NB4 (cell line): ENCODE results near the gene BPIFB6.
"Not testable (repeated sequence)": the region's sequence is repeated elsewhere in the genome, so short reads cannot be mapped to it uniquely, and the experiment has no call there.

Source experiments
- DNase-seq: peaks from one replicate; pipeline ENCODE4 v3.0.0; 2010; ENCODE audit warnings: low read depth
- H3K4me3 ChIP-seq: one replicate; pipeline ENCODE4 v1.5.1; 2011; ENCODE audit warnings: mild to moderate bottlenecking, low read depth, low read length, moderate library complexity
- MYC ChIP-seq: IDR thresholded peaks from 2 replicates; pipeline ENCODE4 v1.6.1; 2011; ENCODE audit warnings: low read depth, low read length
- POLR2A ChIP-seq: IDR thresholded peaks from 2 replicates; pipeline ENCODE4 v1.6.1; 2011; ENCODE audit warnings: mild to moderate bottlenecking; ENCODE audit not compliant: insufficient read length; ENCODE audit errors: extremely low read depth
- TF ChIP-seq, protein P1 (sequence below): IDR thresholded peaks from one replicate; pipeline ENCODE4 v1.5.1; 2012; ENCODE audit warnings: low read depth, low read length
- TF ChIP-seq, protein P2 (sequence below): IDR thresholded peaks from 2 replicates; pipeline ENCODE4 v1.6.1; 2011; ENCODE audit warnings: low read depth, low read length

Gene BPIFB6

DNA sequence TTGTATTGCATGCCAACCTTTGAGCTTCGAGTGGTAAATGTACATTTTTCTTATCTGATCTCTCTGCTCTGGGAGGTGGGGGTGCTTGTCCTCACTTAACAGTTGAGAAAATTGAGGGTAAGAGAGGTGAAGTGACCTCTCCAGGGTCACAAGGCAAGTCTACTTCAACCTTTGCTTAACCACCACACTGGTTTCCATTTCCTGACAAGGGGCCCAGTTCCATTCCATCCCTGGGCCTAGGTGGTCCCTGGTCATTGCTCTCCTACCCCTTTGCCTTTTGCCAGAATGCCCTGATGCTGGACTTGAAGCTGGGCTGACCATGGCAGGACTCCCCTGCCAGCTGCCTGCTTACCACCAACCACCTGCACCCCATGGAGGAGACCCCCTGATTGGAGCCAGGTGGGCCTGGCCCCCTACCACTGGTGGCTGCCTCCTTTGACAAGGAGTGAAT, 12.3 kb downstream of the BPIFB6 start:
- H3K4me3 ChIP-seq, result no peak overlapping the region
- no peak for DNase-seq
- TF ChIP-seq, protein P1, sequence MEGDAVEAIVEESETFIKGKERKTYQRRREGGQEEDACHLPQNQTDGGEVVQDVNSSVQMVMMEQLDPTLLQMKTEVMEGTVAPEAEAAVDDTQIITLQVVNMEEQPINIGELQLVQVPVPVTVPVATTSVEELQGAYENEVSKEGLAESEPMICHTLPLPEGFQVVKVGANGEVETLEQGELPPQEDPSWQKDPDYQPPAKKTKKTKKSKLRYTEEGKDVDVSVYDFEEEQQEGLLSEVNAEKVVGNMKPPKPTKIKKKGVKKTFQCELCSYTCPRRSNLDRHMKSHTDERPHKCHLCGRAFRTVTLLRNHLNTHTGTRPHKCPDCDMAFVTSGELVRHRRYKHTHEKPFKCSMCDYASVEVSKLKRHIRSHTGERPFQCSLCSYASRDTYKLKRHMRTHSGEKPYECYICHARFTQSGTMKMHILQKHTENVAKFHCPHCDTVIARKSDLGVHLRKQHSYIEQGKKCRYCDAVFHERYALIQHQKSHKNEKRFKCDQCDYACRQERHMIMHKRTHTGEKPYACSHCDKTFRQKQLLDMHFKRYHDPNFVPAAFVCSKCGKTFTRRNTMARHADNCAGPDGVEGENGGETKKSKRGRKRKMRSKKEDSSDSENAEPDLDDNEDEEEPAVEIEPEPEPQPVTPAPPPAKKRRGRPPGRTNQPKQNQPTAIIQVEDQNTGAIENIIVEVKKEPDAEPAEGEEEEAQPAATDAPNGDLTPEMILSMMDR, result no peak
- TF ChIP-seq POLR2A, result no peak
- TF ChIP-seq, protein P2, sequence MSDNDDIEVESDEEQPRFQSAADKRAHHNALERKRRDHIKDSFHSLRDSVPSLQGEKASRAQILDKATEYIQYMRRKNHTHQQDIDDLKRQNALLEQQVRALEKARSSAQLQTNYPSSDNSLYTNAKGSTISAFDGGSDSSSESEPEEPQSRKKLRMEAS, result no peak
- no peak for TF ChIP-seq MYC

DNA sequence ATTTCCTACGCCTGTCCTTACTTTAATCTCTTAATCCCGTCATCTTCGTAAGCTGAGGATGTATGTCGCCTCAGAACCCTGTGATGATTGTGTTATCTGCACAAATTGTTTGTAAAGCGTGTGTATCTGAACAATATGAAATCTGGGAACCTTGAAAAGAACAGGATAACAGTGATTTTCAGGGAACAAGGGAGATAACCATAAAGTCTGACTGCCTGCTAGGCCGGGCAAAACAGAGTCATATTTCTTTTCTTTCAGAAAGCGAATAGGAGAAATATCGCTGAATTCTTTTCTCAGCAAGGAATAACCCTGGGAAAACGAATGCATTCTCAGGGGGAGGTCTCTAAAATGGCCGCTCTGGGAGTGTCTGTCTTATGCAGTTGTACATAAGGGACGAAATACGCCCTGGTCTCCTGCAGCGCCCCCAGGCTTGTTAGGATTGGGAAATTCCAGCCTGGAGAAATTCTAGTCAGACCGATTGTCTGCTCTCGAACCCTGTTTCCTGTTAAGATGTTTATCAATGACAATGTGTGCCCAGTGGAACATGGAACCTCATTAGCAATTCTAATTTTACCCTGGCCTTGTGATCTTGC, 13.8 kb downstream of the BPIFB6 start:
- DNase-seq, H3K4me3 ChIP-seq: not testable (repeated sequence)

DNA sequence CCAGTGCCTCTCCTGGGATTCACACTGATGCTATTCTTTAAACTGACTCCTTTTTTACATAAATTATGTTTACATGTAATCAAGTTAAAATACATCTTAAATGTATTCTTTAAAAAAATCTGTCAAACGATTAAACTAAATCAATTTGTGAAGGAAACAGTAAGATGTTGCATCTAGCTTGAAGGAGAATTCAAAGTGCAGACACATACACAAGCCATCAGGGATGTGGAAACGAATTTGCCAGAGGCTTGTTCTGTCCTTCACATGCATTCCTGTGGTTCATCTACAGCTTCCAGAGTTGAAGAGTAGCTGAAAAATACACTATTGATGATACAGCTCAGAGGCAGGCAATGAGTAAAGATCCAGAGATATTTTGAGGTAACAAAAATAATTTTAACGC, 15.0 kb downstream of the BPIFB6 start:
- TF ChIP-seq, protein P1, result no peak
- TF ChIP-seq MYC (no peak), POLR2A (no peak)
- TF ChIP-seq, protein P2, result no peak
- DNase-seq, result no peak
- no peak overlapping the region for H3K4me3 ChIP-seq

DNA sequence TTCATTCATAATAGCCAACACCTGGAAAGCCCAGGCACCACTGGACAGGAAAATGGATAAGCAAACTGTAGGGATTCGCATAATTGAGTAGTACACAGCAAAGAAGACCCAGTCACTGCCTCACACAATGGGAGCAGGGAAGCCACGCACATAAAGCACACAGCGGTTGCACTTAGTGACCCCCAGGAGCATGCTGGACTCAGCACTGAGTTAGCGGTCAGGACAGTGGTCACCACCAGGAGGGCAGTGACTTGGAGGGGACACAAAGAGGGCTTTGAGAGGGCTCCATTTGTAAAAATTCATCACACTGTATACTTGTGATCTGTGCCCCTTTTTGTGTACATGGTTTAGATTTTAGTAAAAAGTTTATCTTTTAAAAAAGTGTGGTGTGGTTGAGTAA, 19.9 kb downstream of the BPIFB6 start:
- no peak overlapping the region for H3K4me3 ChIP-seq
- no peak for TF ChIP-seq POLR2A
- TF ChIP-seq, protein P1, result no peak
- TF ChIP-seq, protein P2, result no peak
- TF ChIP-seq MYC, result no peak
- no peak for DNase-seq

DNA sequence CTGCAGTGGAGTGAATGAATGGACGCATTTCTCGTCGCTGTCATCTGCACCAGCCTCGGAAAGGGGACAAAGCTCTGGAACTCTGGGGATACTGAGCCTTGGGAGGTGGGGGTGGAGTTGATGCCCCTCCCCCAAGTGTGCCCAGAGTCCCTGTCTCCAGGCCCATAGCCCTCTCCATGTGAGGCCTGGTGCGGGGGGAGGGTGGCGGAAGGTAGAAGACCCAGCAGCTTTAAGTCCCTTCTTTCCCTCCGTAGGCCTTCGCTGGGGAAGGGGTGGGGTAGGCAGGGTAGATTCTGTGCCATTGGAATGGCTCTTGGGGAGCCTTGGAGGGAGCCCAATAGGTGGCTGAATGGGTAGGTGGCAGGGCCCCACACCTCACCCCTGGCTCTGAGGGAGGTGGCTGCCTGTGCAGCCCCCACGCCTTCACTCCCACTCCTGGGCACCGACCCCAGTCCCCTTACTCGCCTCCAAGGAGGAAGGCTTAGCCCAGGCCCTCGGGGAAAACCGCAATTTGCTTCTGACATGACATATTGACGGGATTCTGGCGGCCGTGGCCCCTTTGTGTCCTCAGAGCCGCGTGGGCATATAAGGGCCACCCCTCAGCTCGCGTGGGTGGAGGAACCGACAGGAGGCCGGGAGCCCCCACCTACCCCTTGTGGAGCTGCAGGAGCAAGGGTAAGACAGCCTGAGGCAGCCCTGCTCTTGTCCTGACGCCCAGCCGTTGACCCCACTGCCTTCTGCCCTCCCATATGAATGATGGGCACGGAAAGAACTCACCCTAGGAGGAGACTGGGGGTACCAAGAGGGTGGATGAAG, 22.1 kb downstream of the BPIFB6 start, which contains the start of gene BPIFB3:
Gene BPIFB3, plus strand, starts transcription at position 613 of the 816 bp plus-strand sequence. CDS start 1,533 bp downstream, outside the sequence.
- H3K4me3 ChIP-seq, result no peak within 1 kb of the TSS
- no peak for DNase-seq
- TF ChIP-seq POLR2A (no peak), MYC (no peak)
- TF ChIP-seq, protein P1, result no peak

GRCh38 chr20:33054381-33054780, 22.9 kb downstream of the BPIFB6 start:
- no peak overlapping the region for H3K4me3 ChIP-seq
- TF ChIP-seq, protein P2, result no peak
- no peak for TF ChIP-seq POLR2A
- TF ChIP-seq MYC, result no peak
- TF ChIP-seq, protein P1, result no peak
- DNase-seq, result no peak
